ENCODE data around the gene ZNF445. TPM values are rescaled to one million over a fixed set of nuclear protein-coding genes. Genes with fewer than 3 reads are reported as not detected.

Gene ZNF445
- total and polyA plus RNA-seq, 2 donors (not counting 3 experiments of a cell fraction or from before 2014, with no cell fraction given), result 2.3 to 17.8 TPM

DNA sequence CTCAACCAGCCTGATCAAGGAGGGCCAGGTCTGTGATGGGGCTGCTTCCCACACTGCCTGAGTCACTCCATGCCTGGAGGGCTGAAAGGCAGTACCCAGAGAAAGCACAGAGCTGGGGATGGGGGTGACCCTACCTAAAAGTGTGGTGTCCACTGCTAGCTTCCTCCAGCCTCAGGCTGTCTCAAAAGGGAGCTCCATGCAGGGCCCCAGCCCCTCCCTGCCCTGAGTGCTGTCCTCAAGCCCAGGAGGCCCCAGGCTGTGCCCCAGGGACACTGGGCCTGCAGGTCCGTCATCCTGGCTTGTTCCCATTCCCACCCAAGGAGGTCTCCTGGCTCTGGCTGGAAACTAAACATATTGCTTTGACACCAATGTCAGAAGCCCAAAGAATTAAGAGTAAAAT lies 56.8 kb downstream of the ZNF445 start:
- BruUV-seq (replicated peaks), result no TSS peak
- CTCF ChIA-PET, result no interaction called here
- H3K4me3 ChIP-seq (replicated peaks in 1 of 3; ENCODE audit: insufficient read depth in 1 of 3, low read depth in 1 of 3, low read length in 3 of 3), result no peak overlapping the region
- TF ChIP-seq GATA2 (IDR thresholded peaks at IDR 0.05; ENCODE audit: insufficient read depth, insufficient read length, low read depth, low read length) (no peak), FOS (IDR thresholded peaks at IDR 0.05; ENCODE audit: borderline replicate concordance, insufficient read depth, low read length) (no peak), MYC (IDR thresholded peaks at IDR 0.05; ENCODE audit: low read depth, low read length) (no peak), JUN (IDR thresholded peaks at IDR 0.05; ENCODE audit: borderline replicate concordance, insufficient read depth, insufficient read length, low read depth) (no peak), EZH2 (IDR thresholded peaks at IDR 0.05; ENCODE audit: borderline replicate concordance, low read depth, low read length, severe bottlenecking) (no peak), POLR2AphosphoS5 (IDR thresholded peaks at IDR 0.05; ENCODE audit: insufficient read depth, low read depth, low read length) (no peak), CTCF (IDR thresholded peaks at IDR 0.05; ENCODE audit: extremely low read depth in 1 of 2, insufficient read depth in 1 of 2, low read depth in 1 of 2, low read length in 2 of 2) (no peak), POLR2A (IDR thresholded peaks at IDR 0.05; ENCODE audit: low read depth, low read length) (no peak)
- TF ChIP-seq, protein P1, sequence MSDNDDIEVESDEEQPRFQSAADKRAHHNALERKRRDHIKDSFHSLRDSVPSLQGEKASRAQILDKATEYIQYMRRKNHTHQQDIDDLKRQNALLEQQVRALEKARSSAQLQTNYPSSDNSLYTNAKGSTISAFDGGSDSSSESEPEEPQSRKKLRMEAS (IDR thresholded peaks at IDR 0.05; ENCODE audit: insufficient read depth, insufficient read length), result no peak
- no peaks in the 10 kb centered on the region for H3K27me3 ChIP-seq (ENCODE audit: control insufficient read depth in 2 of 2, insufficient read depth in 2 of 2, low read length in 2 of 2)
- no peaks in the 10 kb centered on the region for H3K79me2 ChIP-seq (ENCODE audit: control insufficient read depth, insufficient read depth, low read length)
- no peak overlapping the region for H2AFZ ChIP-seq (ENCODE audit: low read depth, low read length)
- H3K4me2 ChIP-seq (ENCODE audit: insufficient read depth, low read length), result no peak overlapping the region
- FAIRE-seq, result no peak
- no peaks in the 10 kb centered on the region for H3K4me1 ChIP-seq (ENCODE audit: control insufficient read depth, extremely low read depth, insufficient read depth, low read length)
- no peak for DNase-seq (ENCODE audit: low read depth, low spot score)
- dilution Hi-C loops (cut with MboI; ENCODE audit: extremely low pct_ligation_motif_present, low sequenced_read_pairs), result no loop called here
- no peaks in the 10 kb centered on the region for H3K9me1 ChIP-seq (replicated peaks; ENCODE audit: control insufficient read depth, extremely low read depth, insufficient read depth, low read length)
- H3K9me3 ChIP-seq (replicated peaks; ENCODE audit: control insufficient read depth, insufficient read depth, low read length), result no peaks in the 10 kb centered on the region
- no peaks in the 10 kb centered on the region for H3K36me3 ChIP-seq (ENCODE audit: control insufficient read depth in 2 of 2, extremely low read depth in 1 of 2, insufficient read depth in 2 of 2, low read length in 2 of 2)
- POLR2A ChIA-PET, result no interaction called here
- no peak overlapping the region for H3K9ac ChIP-seq (replicated peaks; ENCODE audit: extremely low read depth, insufficient read depth, low read length)
- intact Hi-C loops (cut with micrococcal nuclease), result no loop called here
- H3K27ac ChIP-seq (ENCODE audit: insufficient read depth, low read depth, low read length), result no peak overlapping the region
- H4K20me1 ChIP-seq (replicated peaks; ENCODE audit: control insufficient read depth, extremely low read depth, insufficient read depth, low read length), result no peaks in the 10 kb centered on the region

All from endothelial cell of umbilical vein (primary cell).